ENCODE measurements around the gene VAV2. TPM values are rescaled to one million over a fixed set of nuclear protein-coding genes. Genes with fewer than 3 reads are reported as not detected.

The VAV2 gene
- polyA plus RNA-seq, 1 of the 3 experiments (the other 2 are of a cell fraction), result 14.9 TPM

- Histone ChIP-seq H3K9me2 (no peaks in the 10 kb centered on the region), H4K20me1 (ENCODE audit: insufficient read depth) (peaks cover 17% of the 10 kb centered on the region)
- POLR2A ChIA-PET, result no interaction called here
Observed at GRCh38 chr9:133861086-133861485, 131.0 kb downstream of the VAV2 start.

More at GRCh38 chr9:133861086-133861485, 131.0 kb downstream of the VAV2 start:
- H3K4me2 ChIP-seq, result no peak overlapping the region
- H3K4me1 ChIP-seq (ENCODE audit: control insufficient read depth in 1 of 2, insufficient read depth in 2 of 2, low read depth in 1 of 2, low read length in 1 of 2), result peaks cover 0 to 13% of the 10 kb centered on the region in 2 experiments; a peak in 1 of 4 replicates
- CTCF ChIA-PET, result interaction anchor here (3.3 kb wide), 1 partner anchor 133 kb away, joined by 16 read pairs; no protein-coding TSS in a partner anchor
- H3K4me3 ChIP-seq (ENCODE audit: low read depth in 2 of 2, low read length in 1 of 2), result no peak overlapping the region
- H3F3A ChIP-seq (replicated peaks; ENCODE audit: insufficient read depth), result peaks cover 3% of the 10 kb centered on the region
- TF ChIP-seq TCF12 (IDR thresholded peaks at IDR 0.05), result no peak
- no peak for TF ChIP-seq RFX5 (IDR thresholded peaks at IDR 0.05; ENCODE audit: low read length)
- no peak for TF ChIP-seq FOSL2 (IDR thresholded peaks at IDR 0.05; ENCODE audit: borderline replicate concordance, low read depth)
- TF ChIP-seq MEF2A (IDR thresholded peaks at IDR 0.05; ENCODE audit: borderline replicate concordance, low read depth), result no peak
- no peak for TF ChIP-seq MAX (IDR thresholded peaks at IDR 0.05; ENCODE audit: low read depth)
- no peak for TF ChIP-seq CTCF (IDR thresholded peaks at IDR 0.05)
- no peak for TF ChIP-seq NFIC (IDR thresholded peaks at IDR 0.05; ENCODE audit: borderline replicate concordance)
- no peak for TF ChIP-seq PBX3 (IDR thresholded peaks at IDR 0.05)
- TF ChIP-seq CHD2 (IDR thresholded peaks at IDR 0.05; ENCODE audit: low read length, partially characterized antibody), result no peak
- TF ChIP-seq EZH2phosphoT487 (IDR thresholded peaks at IDR 0.05; ENCODE audit: borderline replicate concordance, low read depth), result no peak
- TF ChIP-seq USF1 (IDR thresholded peaks at IDR 0.05; ENCODE audit: borderline replicate concordance, low read depth), result no peak
- no peak for TF ChIP-seq GABPA (IDR thresholded peaks at IDR 0.05; ENCODE audit: low read depth)
- no peak for TF ChIP-seq JUND (IDR thresholded peaks at IDR 0.05)
- TF ChIP-seq MXI1 (IDR thresholded peaks at IDR 0.05; ENCODE audit: low read depth, low read length), result no peak
- TF ChIP-seq POLR2AphosphoS5 (IDR thresholded peaks at IDR 0.05; ENCODE audit: low read depth, low read length), result no peak
- TF ChIP-seq IRF3 (IDR thresholded peaks at IDR 0.05; ENCODE audit: low read depth, low read length), result no peak
- no peak for TF ChIP-seq FOXJ3 (CRISPR knock-in tag; IDR thresholded peaks at IDR 0.05)
- no peak for TF ChIP-seq RXRA (IDR thresholded peaks at IDR 0.05; ENCODE audit: borderline replicate concordance, low read depth)
- TF ChIP-seq FOXM1 (IDR thresholded peaks at IDR 0.05; ENCODE audit: low read depth), result no peak
- TF ChIP-seq ELF1 (IDR thresholded peaks at IDR 0.05), result no peak
- no peak overlapping the region for H3K9ac ChIP-seq
- H3K36me3 ChIP-seq (replicated peaks in 1 of 2; ENCODE audit: control insufficient read depth in 1 of 2, insufficient read depth in 2 of 2, low read length in 1 of 2), result no peaks in the 10 kb centered on the region
- no peaks in the 10 kb centered on the region for H3K27me3 ChIP-seq (ENCODE audit: insufficient read depth)
- H3K79me2 ChIP-seq (ENCODE audit: insufficient read depth), result peaks cover 61% of the 10 kb centered on the region
- no peak overlapping the region for H3K27ac ChIP-seq (ENCODE audit: low read depth in 2 of 2, low read length in 1 of 2)
- no peak for DNase-seq
- H2AFZ ChIP-seq (ENCODE audit: low read depth), result no peak overlapping the region
- WGBS (ENCODE audit: low lambda C conversion rate), result 97% methylated on average over 20 of the region's 20 CpGs
- H3K9me3 ChIP-seq, result no peaks in the 10 kb centered on the region

Data from SK-N-SH (cell line).